NCI-H460 (cell line): ENCODE measurements around the gene KRAS. TPM values are rescaled to one million over a fixed set of nuclear protein-coding genes. Genes with fewer than 3 reads are reported as not detected.

Experiments
- DNase-seq: peaks from one replicate; pipeline ENCODE4 v3.0.0-alpha.2; 2016; ENCODE audit warnings: low read depth; ENCODE audit errors: extremely low read depth
- total RNA-seq: library from RNA; depleted of rRNA; stranded (reverse); fragments of >200 nt; shearing (Covaris generic); gene quantifications from 2 replicates; pipeline ENCODE4 v1.2.3, GENCODE V29; 2014

Gene KRAS
- total RNA-seq, 1 experiment from 2014 or later: 22.6 TPM

DNA sequence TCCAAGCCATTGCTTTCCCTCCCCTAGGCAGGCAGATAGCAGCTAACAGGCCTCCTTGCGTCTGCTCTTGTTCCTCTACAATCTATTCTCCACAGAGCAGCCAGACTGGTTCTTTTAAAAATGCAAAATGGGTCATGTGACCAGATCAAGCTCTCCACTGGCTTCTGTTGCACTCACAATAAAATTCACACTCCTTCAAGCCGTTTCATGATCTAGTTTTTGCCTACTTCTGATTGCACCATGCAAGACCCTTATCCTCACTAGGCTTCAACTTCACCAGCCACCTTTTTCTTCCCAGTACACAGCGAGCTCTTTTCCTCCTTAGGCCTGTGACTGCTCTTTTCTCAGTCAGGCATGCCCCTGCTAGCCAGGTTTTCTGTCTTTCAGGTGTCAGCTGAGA is 6.1 kb upstream of the KRAS start:
- no peak for DNase-seq

DNA sequence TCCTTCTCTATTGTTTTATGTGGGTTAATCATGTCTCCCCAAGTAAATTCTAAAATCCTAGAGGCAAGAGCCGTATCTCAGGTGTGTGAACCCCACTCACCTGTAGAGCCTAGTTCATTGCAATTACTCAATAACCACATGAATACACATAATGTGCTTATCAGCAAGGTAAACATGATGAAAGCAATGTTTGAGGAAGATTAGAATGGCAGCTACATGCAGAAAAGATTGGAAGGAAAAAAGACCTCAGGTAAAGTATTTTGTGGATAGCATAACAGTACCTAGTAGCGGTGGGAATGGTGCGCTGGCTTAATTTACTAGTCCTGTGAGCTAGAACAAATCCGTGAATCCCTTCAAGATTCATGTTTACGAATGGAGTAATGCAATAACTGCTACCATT is 5.3 kb upstream of the KRAS start:
- no peak for DNase-seq

DNA sequence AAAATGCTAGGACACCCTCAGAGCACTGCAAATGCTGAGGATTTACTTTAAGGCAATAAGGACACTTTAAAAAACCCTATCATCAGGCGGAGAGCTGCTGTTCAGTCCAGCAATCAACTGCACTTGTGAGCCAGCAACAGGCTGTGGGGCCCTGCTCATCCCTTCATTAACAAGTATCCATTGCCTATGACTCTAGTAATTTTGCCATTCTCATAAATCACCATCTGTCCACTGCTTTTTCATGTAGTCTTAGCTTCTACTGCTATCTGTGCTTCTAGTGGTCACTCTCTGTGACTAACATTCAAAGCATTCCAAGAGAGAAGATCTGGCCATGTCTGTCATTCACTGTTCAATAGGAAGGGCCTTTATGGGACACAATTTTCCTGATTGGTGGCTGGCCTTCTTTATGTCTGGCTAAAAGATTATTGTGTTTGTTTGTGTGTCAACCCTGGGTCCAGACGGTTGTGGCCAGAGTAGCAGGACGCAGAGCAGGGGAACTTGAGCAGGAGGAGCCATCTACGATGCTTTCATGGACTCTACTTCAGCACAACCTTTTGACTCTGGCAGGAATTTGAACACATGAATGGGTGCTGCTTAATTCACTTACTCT is 3.6 kb upstream of the KRAS start:
- DNase-seq: no peak

DNA sequence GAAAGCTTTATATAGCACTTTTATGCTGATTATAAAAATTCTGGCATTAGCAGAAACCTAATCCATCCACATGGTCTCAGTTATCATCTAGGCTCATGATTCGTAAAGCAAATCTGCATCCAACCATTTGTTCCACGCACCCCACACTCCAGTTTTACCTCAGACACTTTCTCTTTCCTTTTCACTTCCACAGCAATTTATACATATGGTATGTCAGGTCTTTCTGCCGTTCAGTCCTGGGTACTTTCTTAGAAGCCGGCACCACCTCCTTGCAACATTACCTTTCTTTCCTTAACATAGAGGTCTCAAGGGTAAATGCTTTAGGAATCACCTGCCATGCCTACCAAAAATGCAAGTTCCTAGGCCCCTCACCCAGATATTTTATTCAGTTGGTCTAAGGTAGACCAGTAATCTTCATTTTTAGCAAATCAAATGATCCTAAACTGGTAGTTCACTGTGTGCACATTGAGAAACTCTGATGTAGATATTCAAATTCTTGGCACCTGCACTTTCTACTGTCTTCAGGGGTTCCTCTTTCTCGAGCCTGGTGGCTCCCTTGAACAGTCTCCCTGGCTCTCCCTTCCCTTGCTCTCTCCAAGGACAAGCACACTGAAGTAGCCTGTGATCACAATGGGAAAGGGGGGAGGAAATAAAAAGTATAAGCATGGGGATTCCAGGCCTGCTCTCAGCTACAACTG is 2.8 kb upstream of the KRAS start:
- no peak for DNase-seq

DNA sequence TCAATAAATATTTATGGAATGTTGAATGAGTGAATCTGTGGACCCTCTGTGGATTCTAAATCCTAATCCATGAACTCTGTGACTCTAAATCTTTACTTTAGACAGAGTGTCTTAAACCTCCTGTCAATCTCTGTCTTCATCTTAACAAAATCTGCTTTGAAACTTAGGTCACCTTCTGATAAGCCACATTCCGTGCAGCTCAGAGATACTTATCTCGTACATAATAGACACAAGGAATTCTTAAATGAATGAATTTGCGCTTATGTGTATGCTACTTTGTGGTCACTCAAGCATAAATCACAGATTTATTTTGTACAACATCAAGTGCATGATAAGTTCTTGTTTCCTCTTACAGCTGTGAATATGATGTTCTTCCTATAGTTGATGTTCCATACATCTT is 2.2 kb upstream of the KRAS start:
- DNase-seq: no peak

DNA sequence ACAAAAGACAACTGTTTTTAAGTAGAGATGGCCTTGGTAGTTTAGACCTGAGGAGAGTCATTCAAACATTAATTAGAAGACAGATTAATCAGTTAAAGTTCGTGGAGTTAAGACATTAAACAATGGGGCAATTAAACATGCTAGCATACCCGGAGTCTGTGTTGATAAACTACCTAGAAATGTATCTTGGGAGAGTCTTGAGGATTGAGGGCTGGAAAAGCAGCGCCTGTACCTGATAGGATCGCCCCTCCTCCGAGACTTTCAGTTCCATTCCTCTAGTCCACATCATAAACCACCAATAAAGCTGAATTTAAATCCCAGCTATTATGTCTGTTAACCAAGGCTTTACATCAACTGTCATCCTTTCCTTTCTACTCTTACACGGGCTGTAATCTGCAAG is 1.0 kb upstream of the KRAS start:
- no peak for DNase-seq

DNA sequence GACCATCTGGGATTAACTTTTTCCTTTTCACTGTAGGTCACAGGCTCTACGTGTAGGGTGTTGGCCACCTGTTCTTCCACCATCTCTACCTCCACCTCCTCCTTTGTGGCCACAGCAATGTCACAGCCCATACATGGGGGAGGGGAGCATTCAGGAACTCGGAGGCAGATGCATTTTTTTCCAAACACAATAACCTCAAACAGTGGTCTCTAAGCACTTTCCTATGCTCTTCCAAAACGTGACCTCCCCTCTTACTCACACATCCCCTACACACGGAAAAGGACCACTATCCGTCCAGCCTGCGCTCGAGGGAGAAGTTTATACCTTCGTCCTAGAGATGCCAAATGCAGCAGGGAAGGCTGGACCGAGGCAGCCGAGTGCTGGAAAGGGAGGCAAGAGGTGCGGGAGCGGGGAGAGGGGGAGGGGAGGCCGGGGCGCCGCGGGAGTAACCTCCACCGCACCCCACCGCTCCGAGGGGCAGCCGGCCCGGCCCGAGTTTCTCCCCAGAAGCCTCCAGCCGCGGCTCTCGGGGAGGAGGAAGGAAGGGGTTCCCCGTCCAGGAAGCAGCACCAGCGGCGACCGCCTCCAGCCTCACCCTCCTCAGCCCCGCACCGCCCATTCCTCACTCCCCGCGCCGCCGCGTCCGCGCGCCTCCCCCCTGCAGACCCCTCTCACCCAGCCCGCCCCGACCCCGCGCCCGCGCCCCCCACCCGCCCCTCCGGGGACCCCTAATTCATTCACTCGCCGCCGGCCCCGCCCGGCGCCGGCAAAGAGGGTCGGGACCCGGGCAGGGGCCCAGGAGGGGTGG is 594 bp downstream of the KRAS start:
- no peak for DNase-seq

DNA sequence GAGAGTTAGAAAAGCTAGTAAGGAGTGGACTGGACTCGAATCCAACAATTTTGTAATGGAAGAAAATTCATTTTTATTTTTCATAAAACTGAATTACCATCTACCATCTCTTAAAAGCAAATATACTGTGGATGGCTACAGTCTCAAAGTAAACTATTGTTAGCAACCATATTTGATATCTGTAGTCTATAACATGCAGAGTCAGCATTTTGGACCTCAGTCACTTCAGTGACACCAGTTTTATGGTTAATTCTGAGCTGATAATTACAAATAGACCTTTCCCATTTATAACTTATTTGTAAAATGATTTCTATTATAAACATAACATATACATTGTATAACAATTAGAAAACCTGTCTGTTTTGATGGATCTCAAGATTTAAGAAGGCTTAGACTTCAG is 2.0 kb downstream of the KRAS start:
- no peak for DNase-seq

DNA sequence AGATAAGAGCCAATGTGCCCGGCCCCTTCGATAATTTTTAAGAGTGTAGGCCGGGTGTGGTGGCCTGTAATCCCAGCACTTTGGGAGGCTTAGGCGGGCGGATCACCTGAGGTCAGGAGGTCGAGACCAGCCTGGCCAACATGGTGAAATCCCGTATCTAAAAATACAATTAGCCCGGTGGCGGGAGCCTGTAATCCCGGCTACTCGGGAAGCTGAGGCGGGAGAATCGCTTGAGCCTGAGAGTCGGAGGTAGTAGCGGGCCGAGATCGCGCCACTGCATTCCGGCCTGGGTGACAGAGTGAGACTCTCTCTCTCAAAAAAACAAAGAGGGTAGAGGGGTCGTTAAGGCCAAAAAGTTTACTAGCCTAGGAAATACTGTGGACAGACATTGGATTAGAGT is 2.6 kb downstream of the KRAS start:
- DNase-seq: no peak

DNA sequence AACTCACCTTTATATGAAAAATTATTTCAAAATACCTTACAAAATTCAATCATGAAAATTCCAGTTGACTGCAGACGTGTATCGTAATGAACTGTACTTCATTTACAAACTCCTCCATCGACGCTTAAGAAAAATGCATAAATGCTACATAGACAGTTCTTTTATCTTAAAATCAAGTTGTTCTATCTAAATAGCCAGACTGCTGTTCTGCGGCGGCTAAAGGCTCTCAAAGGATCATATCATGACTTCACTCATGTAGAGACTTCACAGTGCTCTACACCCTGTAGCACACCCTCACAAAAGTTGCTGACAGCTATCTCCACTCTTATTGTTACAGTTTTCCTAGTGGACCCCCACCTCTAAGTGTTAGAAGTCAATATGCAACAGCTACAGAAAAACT is 5.2 kb downstream of the KRAS start:
- no peak for DNase-seq

DNA sequence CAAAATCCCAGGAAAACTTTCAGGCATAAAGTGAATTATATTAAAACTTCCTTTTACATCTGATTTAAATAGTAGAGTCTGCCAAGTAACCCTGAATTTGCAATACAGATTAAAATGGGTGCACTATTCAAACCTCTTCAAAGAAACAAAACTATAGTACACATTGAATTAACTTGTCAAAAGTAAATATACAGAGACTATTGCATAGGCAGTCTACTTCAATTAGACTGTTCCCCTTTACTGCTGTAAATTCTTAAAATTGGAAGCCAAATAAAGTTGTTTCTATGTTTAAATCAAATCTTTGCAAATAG is 7.1 kb downstream of the KRAS start:
- DNase-seq: no peak

DNA sequence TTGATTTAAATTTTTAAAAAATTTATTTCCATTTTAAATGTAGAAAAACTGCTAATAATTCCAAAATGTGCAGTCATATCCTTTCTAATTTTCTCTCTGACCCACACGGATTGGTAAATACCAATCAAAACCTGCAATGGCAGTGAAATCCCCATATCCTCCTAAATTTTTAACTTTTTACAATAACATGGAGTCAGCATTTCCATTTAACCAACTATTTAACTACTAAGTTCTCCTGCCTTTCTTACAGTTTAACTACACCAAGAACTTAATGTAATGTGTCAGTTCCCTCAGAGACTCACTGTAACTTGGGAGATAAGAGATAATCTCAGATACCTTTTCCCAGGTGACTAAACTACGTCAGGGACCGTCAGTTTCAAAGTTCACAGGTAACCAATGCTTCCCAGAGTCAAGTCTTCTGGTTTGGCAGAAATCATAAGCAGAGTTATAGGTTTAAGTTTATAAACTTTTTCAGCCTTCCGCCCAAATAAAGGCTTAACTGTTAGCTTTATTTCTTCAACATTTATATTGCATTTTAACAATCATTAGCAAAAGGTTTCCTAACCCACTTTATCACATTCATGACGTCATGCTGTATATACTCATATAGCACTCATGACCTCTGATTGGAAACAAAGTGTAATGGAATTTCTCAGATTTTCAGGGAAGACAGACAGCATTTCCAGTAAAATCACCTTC is 7.6 kb downstream of the KRAS start:
- DNase-seq: peak; percentile 13

DNA sequence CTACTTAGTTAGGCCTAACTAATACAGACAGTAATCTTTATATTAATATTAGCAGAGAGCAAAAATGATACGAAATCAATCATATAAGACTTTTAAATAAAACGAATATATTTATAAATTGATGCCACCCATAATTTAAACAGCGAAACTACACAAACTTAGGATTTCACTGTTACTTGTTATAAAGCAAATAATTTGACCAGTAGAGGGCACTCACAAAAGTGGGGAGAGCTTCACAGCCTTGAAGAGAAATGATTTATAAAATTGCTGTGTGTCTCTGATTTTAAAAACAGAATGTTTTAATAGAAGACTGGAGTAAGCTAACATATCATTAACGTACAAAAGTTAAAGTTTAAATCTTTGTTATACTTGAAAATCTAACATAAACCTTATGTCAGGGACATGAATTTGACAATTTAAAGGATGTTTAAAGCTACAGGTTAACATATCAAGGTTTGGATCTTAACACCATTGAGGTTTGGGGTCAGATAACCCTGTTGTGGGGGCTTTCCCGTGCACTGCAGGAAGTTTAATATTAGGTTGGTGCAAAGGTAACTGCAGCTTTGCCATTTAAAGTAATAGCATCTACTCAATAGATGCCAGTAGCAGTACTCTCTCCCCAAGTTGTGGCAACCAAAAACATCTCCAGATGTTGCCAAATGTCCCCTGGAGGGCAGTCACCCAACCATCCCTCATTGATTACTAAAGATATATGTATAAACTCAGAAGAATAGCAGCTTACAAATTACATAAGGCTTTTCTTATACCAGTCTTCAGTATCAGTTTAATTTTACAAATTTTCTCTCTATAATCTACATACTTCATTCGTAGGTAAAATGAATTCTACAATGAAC is 9.3 kb downstream of the KRAS start:
- peak; percentile 27 for DNase-seq

DNA sequence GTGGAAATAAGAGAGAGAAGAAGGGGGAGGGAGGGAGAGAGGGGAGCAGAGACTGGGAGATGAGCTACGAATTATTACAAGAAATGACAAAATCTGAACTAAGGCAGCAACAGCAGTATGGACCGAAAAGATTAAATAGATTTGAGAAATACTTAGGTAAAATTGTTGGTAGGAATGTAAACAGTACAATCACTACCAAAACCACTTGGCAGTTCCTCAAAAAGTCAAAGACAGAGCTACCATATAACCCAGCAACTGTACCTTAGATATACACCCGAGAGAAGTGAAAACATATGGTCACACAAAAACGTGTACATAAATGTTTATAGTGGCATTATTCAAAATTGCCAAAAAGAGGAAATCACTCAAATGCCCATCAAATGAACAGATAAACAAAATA is 14.1 kb downstream of the KRAS start:
- no peak for DNase-seq

DNA sequence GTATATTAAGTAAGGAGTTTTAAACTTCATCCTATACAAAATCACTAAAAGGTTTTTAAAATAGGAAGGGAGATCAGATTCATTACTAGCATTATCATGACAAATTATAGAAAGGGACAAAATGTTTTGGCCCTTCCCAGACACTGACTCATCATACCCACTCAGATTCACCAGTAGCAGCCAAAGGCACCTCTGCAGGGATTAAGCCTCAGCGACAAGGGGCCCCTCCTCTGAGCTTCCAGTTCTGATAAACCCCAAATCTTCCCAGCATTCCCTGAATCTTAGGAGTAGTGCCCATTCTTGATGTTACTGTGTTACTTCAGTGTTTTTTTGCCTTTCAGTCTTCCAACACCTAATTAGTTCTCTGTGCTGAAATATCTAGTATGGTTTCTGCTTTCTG is 14.5 kb downstream of the KRAS start:
- DNase-seq: no peak

DNA sequence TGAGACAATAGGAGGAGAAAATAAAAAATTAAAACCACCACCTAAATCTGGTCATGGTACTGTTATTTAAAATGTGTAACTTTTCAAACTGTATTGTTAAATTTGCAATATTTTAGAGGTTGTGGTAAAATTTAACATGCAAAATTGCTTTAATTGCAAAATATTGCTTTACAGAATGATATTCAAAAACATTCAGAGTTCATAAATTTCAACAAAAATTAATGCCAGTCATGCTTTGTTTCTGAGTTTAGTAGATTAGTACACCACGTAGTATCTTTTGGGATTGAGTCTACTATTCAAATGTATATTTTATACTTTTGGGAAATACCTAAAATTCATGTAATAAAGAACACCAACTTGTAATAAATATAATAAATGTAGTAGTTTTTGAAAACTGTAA is 37.4 kb downstream of the KRAS start:
- DNase-seq: no peak

DNA sequence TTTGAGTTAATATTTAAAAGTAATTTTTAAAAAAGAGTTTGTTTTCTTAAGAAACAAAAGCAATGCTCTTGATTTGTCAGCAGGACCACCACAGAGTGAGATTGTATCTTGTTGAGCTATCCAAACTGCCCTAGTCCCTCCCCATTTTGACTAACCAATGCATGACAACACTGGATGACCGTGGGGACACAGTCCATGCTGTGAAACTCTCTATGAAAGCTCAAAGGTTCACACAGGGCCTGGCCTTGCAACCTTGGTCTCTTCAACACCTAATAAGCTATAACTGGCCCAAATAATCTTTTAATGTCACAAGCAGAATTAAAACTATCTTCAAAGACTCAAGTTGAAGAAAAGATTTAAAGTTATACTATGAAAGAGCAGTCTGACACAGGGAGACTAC is 42.2 kb downstream of the KRAS start:
- DNase-seq: no peak

DNA sequence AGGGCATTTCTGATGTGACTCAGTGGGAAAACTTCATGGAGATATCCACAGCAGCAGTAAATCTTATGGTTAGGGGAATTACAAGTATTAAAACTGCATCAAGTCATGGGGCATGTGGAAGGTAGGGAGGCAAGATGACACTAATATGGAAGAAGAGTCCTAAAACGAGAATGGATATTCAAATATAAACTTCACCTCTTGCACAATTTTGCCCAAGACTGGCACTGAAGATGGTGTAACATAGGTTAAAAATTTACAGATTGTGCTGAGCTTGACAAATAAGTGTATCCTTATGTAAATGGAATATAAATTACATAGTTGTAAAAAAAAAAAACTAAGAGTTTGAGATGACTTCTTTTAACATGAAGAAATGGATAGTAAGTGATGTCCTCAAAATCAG is 42.9 kb downstream of the KRAS start:
- no peak for DNase-seq

DNA sequence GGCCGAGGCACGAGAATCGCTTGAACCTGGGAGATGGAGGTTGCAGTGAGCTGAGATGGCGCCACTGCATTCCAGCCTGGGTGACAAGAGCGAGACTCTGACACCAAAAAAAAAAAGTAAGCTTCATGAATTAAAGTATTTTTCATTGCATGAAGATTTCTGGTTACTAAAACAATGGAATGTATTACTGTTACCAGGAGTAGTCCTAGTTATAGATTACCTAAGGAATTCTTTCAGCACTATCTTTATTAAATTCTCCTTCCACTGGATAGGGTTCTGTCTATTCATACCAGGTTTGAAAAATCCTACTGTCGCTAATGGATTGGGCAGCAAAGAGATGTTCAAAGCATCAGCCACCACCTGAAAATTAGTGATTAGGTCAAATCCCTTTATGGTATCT is 43.3 kb downstream of the KRAS start:
- no peak for DNase-seq

DNA sequence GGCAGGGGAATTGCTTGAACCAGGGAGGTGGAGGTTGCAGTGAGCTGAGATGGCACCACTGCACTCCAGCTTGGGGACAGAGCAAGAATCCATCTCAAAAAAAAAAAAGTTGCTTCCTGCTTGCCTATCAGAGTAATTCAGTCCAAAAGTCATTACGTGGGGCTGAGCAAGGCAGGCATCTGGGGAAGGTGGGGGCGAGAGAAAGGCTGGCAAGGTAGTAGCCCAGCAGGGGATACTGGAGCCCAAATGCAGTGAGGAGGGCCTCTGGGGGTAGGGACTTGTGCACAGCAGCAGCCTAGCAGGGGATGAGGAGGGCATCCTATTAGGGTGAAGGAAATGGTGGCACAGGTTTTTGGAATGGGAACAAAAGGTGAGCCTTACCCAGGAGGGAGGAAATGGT is 48.6 kb downstream of the KRAS start:
- DNase-seq: no peak

DNA sequence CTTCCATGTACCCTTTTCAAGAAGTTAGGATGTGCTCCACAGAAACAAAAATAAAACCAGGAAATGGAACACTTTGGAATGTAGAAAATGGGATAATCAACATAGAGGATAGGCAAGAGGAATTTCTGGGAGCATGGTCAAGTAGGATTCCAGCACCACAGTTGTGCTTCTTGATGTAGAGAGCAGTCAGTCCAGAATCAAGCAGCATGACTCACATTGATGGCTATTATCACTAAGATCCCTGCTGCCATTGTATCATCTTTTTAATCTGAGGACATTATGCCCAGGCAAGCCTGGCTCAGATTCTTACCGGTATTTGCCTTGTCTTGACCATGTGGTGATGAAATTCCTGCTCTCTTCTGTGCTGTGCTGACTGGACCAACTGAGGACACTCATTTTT is 50.0 kb downstream of the KRAS start:
- DNase-seq: no peak
